Epithelial cell of esophagus (primary cell): ENCODE measurements around the gene ATXN7L1.

Experiments used
- DNase-seq: peaks from one replicate; pipeline ENCODE4 v3.0.0; 2010; ENCODE audit warnings: low read depth
- H3K4me3 ChIP-seq: 2 replicates; pipeline ENCODE4 v1.5.1; 2011; ENCODE audit warnings: mild to moderate bottlenecking, low read length, control low read depth
- CTCF ChIP-seq: IDR thresholded peaks from 2 replicates; pipeline ENCODE4 v1.5.1; 2011; ENCODE audit warnings: low read depth, mild to moderate bottlenecking, low read length, control low read depth, inconsistent platforms; ENCODE audit not compliant: insufficient read depth; ENCODE audit errors: missing control alignments

Gene ATXN7L1

GRCh38 chr7:105585850-105586500 lies 290.4 kb downstream of the ATXN7L1 start:
- no peak for TF ChIP-seq CTCF

GRCh38 chr7:105584165-105584564 lies 292.2 kb downstream of the ATXN7L1 start:
- H3K4me3 ChIP-seq, result no peak overlapping the region
- no peak for TF ChIP-seq CTCF
- DNase-seq, result no peak

More at GRCh38 chr7:105585850-105586500, 290.4 kb downstream of the ATXN7L1 start:
- no peak overlapping the region for H3K4me3 ChIP-seq
- DNase-seq, result no peak

GRCh38 chr7:105583061-105583460 lies 293.3 kb downstream of the ATXN7L1 start:
- TF ChIP-seq CTCF, result no peak
- H3K4me3 ChIP-seq, result no peak overlapping the region
- no peak for DNase-seq

GRCh38 chr7:105581066-105581811 lies 295.2 kb downstream of the ATXN7L1 start, which contains the start of gene EFCAB10:
Gene EFCAB10 (minus strand): TSS chr7:105581493. CDS start chr7:105581463, 30 bp downstream.
- peak; percentile 63 for DNase-seq
- no peak for TF ChIP-seq CTCF
- peak within 1 kb of the TSS; percentile 53 for H3K4me3 ChIP-seq

- peak; percentile 24 for DNase-seq
Measured at GRCh38 chr7:105580022-105580740, 296.2 kb downstream of the ATXN7L1 start.

GRCh38 chr7:105578496-105578895 lies 297.9 kb downstream of the ATXN7L1 start:
- no peak for TF ChIP-seq CTCF
- no peak overlapping the region for H3K4me3 ChIP-seq
- DNase-seq, result no peak

More at GRCh38 chr7:105580022-105580740, 296.2 kb downstream of the ATXN7L1 start:
- no peak overlapping the region for H3K4me3 ChIP-seq
- TF ChIP-seq CTCF, result no peak
